ENCODE measurements around the gene NCOA3. TPM values are rescaled to one million over a fixed set of nuclear protein-coding genes. Genes with fewer than 3 reads are reported as not detected.

NCOA3 gene
- total RNA-seq, 1 donor from 2014 or later: 23.8 TPM

GRCh38 chr20:47699818-47700217 lies 198.1 kb downstream of the NCOA3 start:
- TF ChIP-seq, protein P1, sequence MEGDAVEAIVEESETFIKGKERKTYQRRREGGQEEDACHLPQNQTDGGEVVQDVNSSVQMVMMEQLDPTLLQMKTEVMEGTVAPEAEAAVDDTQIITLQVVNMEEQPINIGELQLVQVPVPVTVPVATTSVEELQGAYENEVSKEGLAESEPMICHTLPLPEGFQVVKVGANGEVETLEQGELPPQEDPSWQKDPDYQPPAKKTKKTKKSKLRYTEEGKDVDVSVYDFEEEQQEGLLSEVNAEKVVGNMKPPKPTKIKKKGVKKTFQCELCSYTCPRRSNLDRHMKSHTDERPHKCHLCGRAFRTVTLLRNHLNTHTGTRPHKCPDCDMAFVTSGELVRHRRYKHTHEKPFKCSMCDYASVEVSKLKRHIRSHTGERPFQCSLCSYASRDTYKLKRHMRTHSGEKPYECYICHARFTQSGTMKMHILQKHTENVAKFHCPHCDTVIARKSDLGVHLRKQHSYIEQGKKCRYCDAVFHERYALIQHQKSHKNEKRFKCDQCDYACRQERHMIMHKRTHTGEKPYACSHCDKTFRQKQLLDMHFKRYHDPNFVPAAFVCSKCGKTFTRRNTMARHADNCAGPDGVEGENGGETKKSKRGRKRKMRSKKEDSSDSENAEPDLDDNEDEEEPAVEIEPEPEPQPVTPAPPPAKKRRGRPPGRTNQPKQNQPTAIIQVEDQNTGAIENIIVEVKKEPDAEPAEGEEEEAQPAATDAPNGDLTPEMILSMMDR (IDR thresholded peaks at IDR 0.05; ENCODE audit: borderline replicate concordance): no peak
- no peak for DNase-seq
- H3K9me3 ChIP-seq (replicated peaks): no peaks in the 10 kb centered on the region

DNA sequence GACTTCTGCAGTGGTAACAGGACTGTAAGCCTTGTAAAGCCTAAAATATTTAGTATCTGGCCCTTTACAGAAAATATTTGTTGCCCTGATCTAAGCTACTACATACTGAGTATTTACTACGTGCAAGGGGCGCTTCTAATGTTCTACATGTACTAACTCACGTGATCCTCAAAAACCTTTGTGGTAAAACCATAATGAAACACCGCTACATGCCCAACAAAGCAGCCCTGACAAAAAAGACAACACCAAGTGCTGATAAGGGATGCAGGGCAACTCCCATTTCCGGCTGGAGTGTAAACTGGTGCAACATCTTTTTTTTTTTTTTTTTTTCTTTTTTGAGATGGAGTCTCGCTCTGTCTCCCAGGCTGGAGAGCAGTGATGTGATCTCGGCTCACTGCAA lies 198.6 kb downstream of the NCOA3 start:
- Histone ChIP-seq H3K27ac (replicated peaks) (no peak overlapping the region), H3K27me3 (ENCODE audit: low read depth) (no peaks in the 10 kb centered on the region), H3K4me3 (no peak overlapping the region), H3K9me3 (replicated peaks) (no peaks in the 10 kb centered on the region), H3K36me3 (no peaks in the 10 kb centered on the region), H3K4me1 (peaks cover 12% of the 10 kb centered on the region)
- intact Hi-C loops (cut with micrococcal nuclease): no loop called here
- DNase-seq: no peak
- TF ChIP-seq, protein P1 (IDR thresholded peaks at IDR 0.05; ENCODE audit: borderline replicate concordance): no peak

More at GRCh38 chr20:47699818-47700217, 198.1 kb downstream of the NCOA3 start:
- no peaks in the 10 kb centered on the region for H3K27me3 ChIP-seq (ENCODE audit: low read depth)
- H3K36me3 ChIP-seq: no peaks in the 10 kb centered on the region
- H3K4me1 ChIP-seq: peaks cover 9% of the 10 kb centered on the region
- no peak overlapping the region for H3K27ac ChIP-seq (replicated peaks)
- no peak overlapping the region for H3K4me3 ChIP-seq
- intact Hi-C loops (cut with micrococcal nuclease): no loop called here

- Histone ChIP-seq H3K9me3 (replicated peaks) (no peaks in the 10 kb centered on the region), H3K4me1 (peaks cover 25% of the 10 kb centered on the region), H3K36me3 (no peaks in the 10 kb centered on the region), H3K27me3 (ENCODE audit: low read depth) (no peaks in the 10 kb centered on the region), H3K4me3 (no peak overlapping the region), H3K27ac (replicated peaks) (no peak overlapping the region)
- intact Hi-C loops (cut with micrococcal nuclease): no loop called here
- TF ChIP-seq, protein P1 (IDR thresholded peaks at IDR 0.05; ENCODE audit: borderline replicate concordance): no peak
- DNase-seq: no peak
Measured at GRCh38 chr20:47701612-47702011, 199.9 kb downstream of the NCOA3 start.

DNA sequence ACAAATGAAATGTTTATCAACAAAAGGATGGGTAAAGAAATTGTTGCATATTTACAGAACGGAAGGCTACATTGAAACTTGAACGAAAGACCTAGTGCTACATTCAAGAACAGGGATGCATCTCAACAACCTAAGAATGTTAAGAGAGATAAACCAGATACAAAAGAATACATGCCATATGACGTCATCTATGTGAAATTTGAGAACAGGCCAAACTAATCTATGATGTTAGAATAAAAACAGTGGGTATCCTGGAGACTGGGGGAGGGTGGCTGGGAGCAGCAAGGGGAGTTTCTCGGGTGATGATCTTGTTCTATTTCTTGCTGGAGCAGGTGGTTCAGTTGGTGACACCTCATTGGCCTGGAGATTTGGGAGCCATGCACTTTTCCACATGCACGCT lies 202.1 kb downstream of the NCOA3 start:
- no peaks in the 10 kb centered on the region for H3K36me3 ChIP-seq
- H3K9me3 ChIP-seq (replicated peaks): no peaks in the 10 kb centered on the region
- intact Hi-C loops (cut with micrococcal nuclease): no loop called here
- H3K4me3 ChIP-seq: no peak overlapping the region
- no peak for DNase-seq
- peak overlapping the region; percentile 63 for H3K27ac ChIP-seq (replicated peaks)
- H3K27me3 ChIP-seq (ENCODE audit: low read depth): peaks cover 5% of the 10 kb centered on the region
- TF ChIP-seq, protein P1 (IDR thresholded peaks at IDR 0.05; ENCODE audit: borderline replicate concordance): no peak
- H3K4me1 ChIP-seq: peaks cover 45% of the 10 kb centered on the region

DNA sequence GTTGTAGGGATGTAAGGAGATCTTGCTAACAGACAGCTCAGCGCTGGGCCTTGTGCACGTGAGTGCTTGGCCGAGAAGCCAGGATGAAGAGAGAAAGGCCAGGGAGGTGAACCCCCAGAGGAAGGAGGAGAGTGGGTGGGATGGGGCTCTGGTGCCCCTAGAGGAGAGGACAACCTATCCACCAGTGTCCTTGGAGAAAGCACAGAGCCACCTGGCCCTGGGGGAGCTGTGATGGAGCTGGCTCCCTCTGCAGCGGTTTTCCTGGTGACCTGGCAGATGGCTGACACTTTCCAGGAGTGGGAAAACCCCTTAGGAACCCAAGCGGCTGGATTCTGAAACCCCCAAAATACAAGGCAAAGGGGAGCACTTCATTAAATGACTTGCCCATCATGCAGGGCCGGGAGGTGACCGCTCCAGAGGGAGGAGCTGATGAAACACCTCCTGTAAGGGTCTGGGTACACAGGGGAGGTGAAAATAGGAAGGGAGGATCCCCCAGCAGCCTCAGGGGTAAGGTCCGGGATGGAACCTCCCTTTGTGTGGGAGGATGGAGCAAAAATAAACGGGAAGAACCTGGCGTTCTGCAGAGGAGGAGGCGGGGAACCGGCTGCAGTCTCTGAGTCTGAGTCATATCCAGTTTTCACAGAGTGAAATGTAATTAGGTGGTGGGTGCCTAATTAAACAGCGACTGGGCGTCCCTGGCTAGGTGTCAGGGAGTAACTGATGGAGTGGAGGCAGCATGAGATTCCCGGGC lies 203.2 kb downstream of the NCOA3 start:
- peaks cover 9% of the 10 kb centered on the region for H3K27me3 ChIP-seq (ENCODE audit: low read depth)
- intact Hi-C loops (cut with micrococcal nuclease): no loop called here
- DNase-seq: peak; percentile 39
- peaks cover 52% of the 10 kb centered on the region for H3K4me1 ChIP-seq
- no peaks in the 10 kb centered on the region for H3K9me3 ChIP-seq (replicated peaks)
- peak overlapping the region; percentile 73 for H3K27ac ChIP-seq (replicated peaks)
- TF ChIP-seq, protein P1 (IDR thresholded peaks at IDR 0.05; ENCODE audit: borderline replicate concordance): no peak
- H3K36me3 ChIP-seq: no peaks in the 10 kb centered on the region
- no peak overlapping the region for H3K4me3 ChIP-seq

Data from left ventricle myocardium inferior (tissue), 1 donor.